HCT116 (cell line): Measurements from ENCODE around the gene WHAMM. TPM values are rescaled to one million over a fixed set of nuclear protein-coding genes. Genes with fewer than 3 reads are reported as not detected.
A peak's percentile ranks its signal among the peaks of the same experiment; 100 is the strongest.

ENCODE experiments used
- ATAC-seq: fragments of 200-7000 bp; cut with Tn5 transposase; 2 replicates; pipeline ENCODE4 v1.9.1; 2020; ENCODE audit warnings: mild to moderate bottlenecking, moderate library complexity
- BruUV-seq: library from RNA; stranded (reverse); fragments of 400-500 nt; replicated peaks from 2 replicates; lab custom pipeline; 2021; lab: Mats Ljungman, UMichigan
- CTCF ChIA-PET: fragments of 300-600 bp; sonication (Branson Sonifier 250); formaldehyde crosslinking; loops from one replicate; lab custom pipeline; 2021; ENCODE audit warnings: antibody characterized with exemption; lab: Charles Lee
- POLR2A ChIA-PET: fragments of 300-600, 350-600 bp; sonication (Branson Sonifier 250); formaldehyde crosslinking; loops from one replicate; lab custom pipeline; 2021; ENCODE audit warnings: antibody characterized with exemption; lab: Charles Lee
- RAD21 ChIA-PET, 2 experiments: fragments of 300-600 bp; sonication (Branson Sonifier 250); formaldehyde crosslinking; loops; one replicate each; lab custom pipeline; 2023; ENCODE audit warnings: low total read pairs in 2 of 2; ENCODE audit not compliant: uncharacterized antibody in 2 of 2, unreplicated experiment in 2 of 2, low non-redundant PET in 1 of 2; lab: Charles Lee
- DNase-seq: peaks from one replicate; pipeline ENCODE4 v3.0.0-alpha.2; 2010; ENCODE audit warnings: low read depth, low spot score
- H2AFZ ChIP-seq: fragments of 200-600 bp; shearing (Covaris generic), sonication (generic); 2 replicates; pipeline ENCODE4 v1.6.1; 2017; ENCODE audit warnings: low read depth, mixed run types, mixed read lengths, antibody characterized with exemption, low read length; ENCODE audit not compliant: poor library complexity, severe bottlenecking
- H3K27ac ChIP-seq: 2 replicates; pipeline ENCODE4 v1.5.1; 2012; ENCODE audit warnings: low read depth, low read length
- H3K27me3 ChIP-seq: fragments of 200-600 bp; sonication (generic); 2 replicates; pipeline ENCODE4 v1.6.1; 2016; ENCODE audit warnings: mixed run types, low read length, mixed read lengths; ENCODE audit not compliant: insufficient read depth
- H3K36me3 ChIP-seq, 2 experiments: fragments of 200-500 bp in 1 of 2; fragments of 200-600 bp in 1 of 2; sonication (Bioruptor generic) in 1 of 2; sonication (generic) in 1 of 2; 2 replicates each; pipeline versions ENCODE4 v1.5.1 to v1.6.1; 2014 to 2016; ENCODE audit warnings: low read length in 2 of 2, inconsistent platforms in 1 of 2, mixed read lengths in 1 of 2, mixed run types in 1 of 2; ENCODE audit not compliant: insufficient read depth in 2 of 2, control insufficient read depth in 1 of 2
- H3K4me1 ChIP-seq, 2 experiments: fragments of 200-600 bp in 1 of 2; sonication (generic) in 1 of 2; 2 replicates each; pipeline versions ENCODE4 v1.5.1 to v1.6.1; 2012 to 2017; ENCODE audit warnings: low read length in 2 of 2, inconsistent platforms in 1 of 2, mild to moderate bottlenecking in 1 of 2, mixed read lengths in 1 of 2, mixed run types in 1 of 2, moderate library complexity in 1 of 2; ENCODE audit not compliant: insufficient read depth in 2 of 2, control insufficient read depth in 1 of 2
- H3K4me2 ChIP-seq: fragments of 200-600 bp; sonication (generic); 2 replicates; pipeline ENCODE4 v1.6.1; 2017; ENCODE audit warnings: mixed run types, low read length, mixed read lengths
- H3K4me3 ChIP-seq, 2 experiments: fragments of 200-600 bp in 1 of 2; sonication (generic) in 1 of 2; replicated peaks in 1 of 2; 2 replicates each; pipeline ENCODE4 v1.5.1; 2011 to 2016; ENCODE audit warnings: low read length in 2 of 2, control low read depth in 1 of 2, low read depth in 1 of 2, mild to moderate bottlenecking in 1 of 2, mixed read lengths in 1 of 2, mixed run types in 1 of 2
- H3K79me2 ChIP-seq: fragments of 200-600 bp; sonication (generic); 2 replicates; pipeline ENCODE4 v1.6.1; 2017; ENCODE audit warnings: mild to moderate bottlenecking, mixed run types, low read length, moderate library complexity, mixed read lengths; ENCODE audit not compliant: insufficient read depth
- H3K9ac ChIP-seq: fragments of 200-600 bp; sonication (generic); 2 replicates; pipeline ENCODE4 v1.6.1; 2016; ENCODE audit warnings: low read length, mixed read lengths
- H3K9me2 ChIP-seq: fragments of 200-600 bp; sonication (generic), shearing (Covaris generic); 2 replicates; pipeline ENCODE4 v1.6.1; 2017; ENCODE audit warnings: mixed run types, mild to moderate bottlenecking, moderate library complexity; ENCODE audit not compliant: insufficient read depth
- H3K9me3 ChIP-seq, 2 experiments: fragments of 200-500 bp in 1 of 2; fragments of 200-600 bp in 1 of 2; sonication (Bioruptor generic) in 1 of 2; sonication (generic) in 1 of 2; 2 replicates each; pipeline ENCODE4 v1.6.1; 2014 to 2017; ENCODE audit warnings: low read length in 2 of 2, mixed read lengths in 2 of 2, inconsistent platforms in 1 of 2, low read depth in 1 of 2, mild to moderate bottlenecking in 1 of 2, mixed run types in 1 of 2, moderate library complexity in 1 of 2; ENCODE audit not compliant: control insufficient read depth in 1 of 2, insufficient read depth in 1 of 2
- H4K20me1 ChIP-seq: fragments of 200-600 bp; sonication (generic), shearing (Covaris generic); 2 replicates; pipeline ENCODE4 v1.6.1; 2017; ENCODE audit warnings: mixed run types, mild to moderate bottlenecking, moderate library complexity; ENCODE audit not compliant: insufficient read depth
- CBX3 ChIP-seq: IDR thresholded peaks from 2 replicates; pipeline ENCODE4 v1.6.1; 2012; ENCODE audit warnings: low read depth
- CEBPB ChIP-seq: IDR thresholded peaks from 2 replicates; pipeline ENCODE4 v1.6.1; 2012; ENCODE audit warnings: low read depth
- EGR1 ChIP-seq: IDR thresholded peaks from 2 replicates; pipeline ENCODE4 v1.6.1; 2012; ENCODE audit warnings: low read depth
- ELF1 ChIP-seq: IDR thresholded peaks from 2 replicates; pipeline ENCODE4 v1.6.1; 2012; ENCODE audit warnings: low read depth, borderline replicate concordance
- EZH2 ChIP-seq: fragments of 200-600 bp; sonication (generic); IDR thresholded peaks from 2 replicates; pipeline ENCODE4 v1.6.1; 2017; ENCODE audit warnings: antibody characterized with exemption, mixed run types
- EZH2phosphoT487 ChIP-seq: fragments of 200-600 bp; IDR thresholded peaks from 2 replicates; pipeline ENCODE4 v1.6.1; 2018; ENCODE audit warnings: antibody characterized with exemption, borderline replicate concordance
- FOSL1 ChIP-seq: IDR thresholded peaks from 2 replicates; pipeline ENCODE4 v1.6.1; 2012; ENCODE audit warnings: low read depth
- JUND ChIP-seq: IDR thresholded peaks from 2 replicates; pipeline ENCODE4 v1.6.1; 2012
- POLR2A ChIP-seq: IDR thresholded peaks from 2 replicates; pipeline ENCODE4 v1.7.0; 2011; ENCODE audit warnings: borderline replicate concordance; ENCODE audit not compliant: insufficient read depth, insufficient read length; ENCODE audit errors: extremely low read depth
- POLR2AphosphoS5 ChIP-seq: IDR thresholded peaks from 2 replicates; pipeline ENCODE4 v1.6.1; 2011; ENCODE audit warnings: mild to moderate bottlenecking, low read depth, low read length, moderate library complexity
- RAD21 ChIP-seq: IDR thresholded peaks from 2 replicates; pipeline ENCODE4 v1.6.1; 2012; ENCODE audit warnings: low read depth, mild to moderate bottlenecking
- SIN3A ChIP-seq: IDR thresholded peaks from 2 replicates; pipeline ENCODE4 v1.6.1; 2012; ENCODE audit warnings: low read depth
- SP1 ChIP-seq: IDR thresholded peaks from 2 replicates; pipeline ENCODE4 v1.6.1; 2012; ENCODE audit warnings: low read depth
- SRF ChIP-seq: IDR thresholded peaks from 2 replicates; pipeline ENCODE4 v1.6.1; 2012; ENCODE audit warnings: low read depth
- TCF7L2 ChIP-seq: IDR thresholded peaks from 2 replicates; pipeline ENCODE4 v1.7.0; 2011; ENCODE audit warnings: borderline replicate concordance, inconsistent platforms; ENCODE audit not compliant: insufficient read depth, insufficient read length; ENCODE audit errors: extremely low read depth
- YY1 ChIP-seq: IDR thresholded peaks from 2 replicates; pipeline ENCODE4 v1.6.1; 2011; ENCODE audit warnings: low read length, low read depth, moderate library complexity, mild to moderate bottlenecking; ENCODE audit not compliant: insufficient replicate concordance; ENCODE audit errors: extremely low read depth
- ZBTB33 ChIP-seq: IDR thresholded peaks from 2 replicates; pipeline ENCODE4 v1.6.1; 2011; ENCODE audit warnings: mild to moderate bottlenecking, low read length, moderate library complexity; ENCODE audit not compliant: insufficient replicate concordance; ENCODE audit errors: extremely low read depth
- ZFX ChIP-seq: fragments of 450-650 bp; IDR thresholded peaks from 2 replicates; pipeline ENCODE4 v1.6.1; 2017
- ZNF274 ChIP-seq: fragments of 200-500 bp; sonication (Bioruptor generic); IDR thresholded peaks from 2 replicates; pipeline ENCODE4 v1.6.1; 2014; ENCODE audit warnings: mild to moderate bottlenecking, low read depth, low read length, inconsistent platforms
- intact Hi-C: fragments of 100-400 bp; cut with micrococcal nuclease; formaldehyde crosslinking; loops from 2 replicates; pipeline ENCODE4 v1.10.0; 2022
- total RNA-seq: library from RNA; stranded (reverse); gene quantifications from one replicate; pipeline ENCODE4 v1.2.1, GENCODE V29; 2021; ENCODE audit not compliant: unreplicated experiment
- TF ChIP-seq, protein P1 (sequence below): IDR thresholded peaks from 2 replicates; pipeline ENCODE4 v1.6.1; 2012; ENCODE audit warnings: low read depth
- TF ChIP-seq, protein P2 (sequence below): IDR thresholded peaks from 2 replicates; pipeline ENCODE4 v1.6.1; 2012
- TF ChIP-seq, protein P3 (sequence below): IDR thresholded peaks from 2 replicates; pipeline ENCODE4 v1.6.1; 2012

Gene WHAMM
- total RNA-seq, 1 experiment from 2014 or later: 7.1 TPM

GRCh38 chr15:82832601-82833361, 23.4 kb downstream of the WHAMM start:
- H3K79me2 ChIP-seq: no peaks in the 10 kb centered on the region
- ATAC-seq: peak; percentile 86
- peaks cover 27 to 43% of the 10 kb centered on the region in 2 experiments; a peak in 3 of 4 replicates for H3K36me3 ChIP-seq
- H3K4me2 ChIP-seq: peak overlapping the region; percentile 66
- H3K9me2 ChIP-seq: no peaks in the 10 kb centered on the region
- H3K9ac ChIP-seq: peak overlapping the region; percentile 38
- peak; percentile 64 for DNase-seq
- no peak overlapping the region for H2AFZ ChIP-seq
- H3K27ac ChIP-seq: peak overlapping the region; percentile 63
- RAD21 ChIA-PET: no interaction called here
- CTCF ChIA-PET: interaction anchor here (1.3 to 1.4 kb wide), 2 partner anchors 17 to 178 kb away, joined by 5 to 8 read pairs; partner anchors contain the start of gene C15orf40
- POLR2A ChIA-PET: interaction anchor here (0.6 to 1.4 kb wide), 2 partner anchors 297 to 1297 kb away, joined by 3 read pairs; no protein-coding TSS in a partner anchor
- H3K9me3 ChIP-seq: no peaks in the 10 kb centered on the region
- no TSS peak for BruUV-seq
- H3K4me3 ChIP-seq: peak overlapping the region; percentile 17 to 28; a peak in 2 of 4 replicates
- intact Hi-C loops: no loop called here
- H4K20me1 ChIP-seq: no peaks in the 10 kb centered on the region
- peaks cover 22 to 31% of the 10 kb centered on the region in 2 experiments for H3K4me1 ChIP-seq
- H3K27me3 ChIP-seq: no peaks in the 10 kb centered on the region
- TF ChIP-seq, protein P1, sequence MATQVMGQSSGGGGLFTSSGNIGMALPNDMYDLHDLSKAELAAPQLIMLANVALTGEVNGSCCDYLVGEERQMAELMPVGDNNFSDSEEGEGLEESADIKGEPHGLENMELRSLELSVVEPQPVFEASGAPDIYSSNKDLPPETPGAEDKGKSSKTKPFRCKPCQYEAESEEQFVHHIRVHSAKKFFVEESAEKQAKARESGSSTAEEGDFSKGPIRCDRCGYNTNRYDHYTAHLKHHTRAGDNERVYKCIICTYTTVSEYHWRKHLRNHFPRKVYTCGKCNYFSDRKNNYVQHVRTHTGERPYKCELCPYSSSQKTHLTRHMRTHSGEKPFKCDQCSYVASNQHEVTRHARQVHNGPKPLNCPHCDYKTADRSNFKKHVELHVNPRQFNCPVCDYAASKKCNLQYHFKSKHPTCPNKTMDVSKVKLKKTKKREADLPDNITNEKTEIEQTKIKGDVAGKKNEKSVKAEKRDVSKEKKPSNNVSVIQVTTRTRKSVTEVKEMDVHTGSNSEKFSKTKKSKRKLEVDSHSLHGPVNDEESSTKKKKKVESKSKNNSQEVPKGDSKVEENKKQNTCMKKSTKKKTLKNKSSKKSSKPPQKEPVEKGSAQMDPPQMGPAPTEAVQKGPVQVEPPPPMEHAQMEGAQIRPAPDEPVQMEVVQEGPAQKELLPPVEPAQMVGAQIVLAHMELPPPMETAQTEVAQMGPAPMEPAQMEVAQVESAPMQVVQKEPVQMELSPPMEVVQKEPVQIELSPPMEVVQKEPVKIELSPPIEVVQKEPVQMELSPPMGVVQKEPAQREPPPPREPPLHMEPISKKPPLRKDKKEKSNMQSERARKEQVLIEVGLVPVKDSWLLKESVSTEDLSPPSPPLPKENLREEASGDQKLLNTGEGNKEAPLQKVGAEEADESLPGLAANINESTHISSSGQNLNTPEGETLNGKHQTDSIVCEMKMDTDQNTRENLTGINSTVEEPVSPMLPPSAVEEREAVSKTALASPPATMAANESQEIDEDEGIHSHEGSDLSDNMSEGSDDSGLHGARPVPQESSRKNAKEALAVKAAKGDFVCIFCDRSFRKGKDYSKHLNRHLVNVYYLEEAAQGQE: no peak
- TF ChIP-seq POLR2AphosphoS5 (no peak), EGR1 (no peak), SIN3A (no peak), POLR2A (no peak), EZH2phosphoT487 (no peak), ZNF274 (no peak), SRF (0 out of 2 replicates have a peak, but pooled peaks have one; percentile 41), TCF7L2 (no peak), ZBTB33 (no peak), JUND (peak; percentile 87), RAD21 (peak; percentile 24; the same call in 1 of the 2 replicates), FOSL1 (peak; percentile 97), ZFX (no peak), YY1 (no peak), EZH2 (no peak), CBX3 (0 out of 2 replicates have a peak, but pooled peaks have one; percentile 57), ELF1 (no peak), SP1 (peak; percentile 62), CEBPB (0 out of 2 replicates have a peak, but pooled peaks have one; percentile 37)
- TF ChIP-seq, protein P2, sequence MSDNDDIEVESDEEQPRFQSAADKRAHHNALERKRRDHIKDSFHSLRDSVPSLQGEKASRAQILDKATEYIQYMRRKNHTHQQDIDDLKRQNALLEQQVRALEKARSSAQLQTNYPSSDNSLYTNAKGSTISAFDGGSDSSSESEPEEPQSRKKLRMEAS: no peak
- TF ChIP-seq, protein P3, sequence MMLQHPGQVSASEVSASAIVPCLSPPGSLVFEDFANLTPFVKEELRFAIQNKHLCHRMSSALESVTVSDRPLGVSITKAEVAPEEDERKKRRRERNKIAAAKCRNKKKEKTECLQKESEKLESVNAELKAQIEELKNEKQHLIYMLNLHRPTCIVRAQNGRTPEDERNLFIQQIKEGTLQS: 0 out of 2 replicates have a peak, but pooled peaks have one; percentile 20
